HUES64 (cell line): ENCODE measurements around the gene ADAMTS5.

ENCODE experiments used
- H3K27ac ChIP-seq: 2 replicates; pipeline ENCODE4 v1.7.0; 2013; ENCODE audit warnings: low read depth, low read length, inconsistent platforms
- H3K27me3 ChIP-seq: 2 replicates; pipeline ENCODE4 v1.6.1; 2013; ENCODE audit warnings: mild to moderate bottlenecking, low read length; ENCODE audit not compliant: insufficient read depth
- H3K36me3 ChIP-seq: 2 replicates; pipeline ENCODE4 v1.6.1; 2013; ENCODE audit warnings: mild to moderate bottlenecking, low read length; ENCODE audit not compliant: insufficient read depth
- H3K4me1 ChIP-seq: 2 replicates; pipeline ENCODE4 v1.6.1; 2013; ENCODE audit warnings: mild to moderate bottlenecking, low read length, moderate library complexity; ENCODE audit not compliant: insufficient read depth
- H3K4me3 ChIP-seq: 2 replicates; pipeline ENCODE4 v1.5.1; 2013; ENCODE audit warnings: mild to moderate bottlenecking, low read length, moderate library complexity
- H3K9ac ChIP-seq: 2 replicates; pipeline ENCODE4 v1.6.1; 2013; ENCODE audit warnings: mild to moderate bottlenecking, low read depth, low read length
- H3K9me3 ChIP-seq: 2 replicates; pipeline ENCODE4 v1.6.1; 2013; ENCODE audit warnings: low read depth, low read length; ENCODE audit not compliant: insufficient read depth
- WGBS: fragments of 150-250, 120-280 bp; methylation state at CpG from one replicate; pipeline ENCODE4 v1.1.7; 2013; ENCODE audit warnings: missing lambda C conversion rate; 5-methylcytosine and 5-hydroxymethylcytosine counted together

ADAMTS5 gene

GRCh38 chr21:26887251-26887650 lies 79.6 kb downstream of the ADAMTS5 start:
- 90% methylated on average over 3 of the region's 3 CpGs for WGBS

DNA sequence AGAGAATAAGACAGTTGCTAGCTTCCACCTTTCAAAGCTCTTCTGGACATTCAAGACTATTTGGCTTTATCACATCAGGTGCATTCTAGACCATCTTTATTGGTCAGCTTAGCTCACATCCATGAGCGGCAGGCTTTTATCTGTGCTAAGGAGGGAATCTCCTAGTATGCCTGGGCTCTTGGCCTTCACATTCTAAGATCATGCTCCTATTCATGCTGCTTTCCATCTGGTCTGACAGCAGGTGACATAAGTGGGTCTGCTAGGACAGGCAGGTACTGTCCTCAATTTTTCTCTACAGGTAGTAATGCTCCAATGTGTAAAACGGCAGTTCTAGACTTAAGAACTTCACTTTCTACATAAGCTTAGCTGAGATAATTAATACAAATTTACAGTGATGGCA lies 82.5 kb downstream of the ADAMTS5 start:
- WGBS: 83% methylated on average over 2 of the region's 2 CpGs
- no peaks in the 10 kb centered on the region; the same call in 1 of the 2 replicates for H3K9me3 ChIP-seq
- no peaks in the 10 kb centered on the region for H3K36me3 ChIP-seq
- H3K9ac ChIP-seq: no peak overlapping the region
- no peaks in the 10 kb centered on the region for H3K4me1 ChIP-seq
- no peak overlapping the region for H3K27ac ChIP-seq
- no peaks in the 10 kb centered on the region for H3K27me3 ChIP-seq
- no peak overlapping the region for H3K4me3 ChIP-seq

More at GRCh38 chr21:26887251-26887650, 79.6 kb downstream of the ADAMTS5 start:
- Histone ChIP-seq H3K4me3 (no peak overlapping the region), H3K36me3 (no peaks in the 10 kb centered on the region), H3K27ac (no peak overlapping the region), H3K4me1 (no peaks in the 10 kb centered on the region), H3K27me3 (no peaks in the 10 kb centered on the region), H3K9me3 (no peaks in the 10 kb centered on the region; the same call in 1 of the 2 replicates), H3K9ac (no peak overlapping the region)

GRCh38 chr21:26883768-26884167 lies 83.1 kb downstream of the ADAMTS5 start:
- no peak overlapping the region for H3K4me3 ChIP-seq
- H3K36me3 ChIP-seq: no peaks in the 10 kb centered on the region
- H3K27ac ChIP-seq: no peak overlapping the region
- no peaks in the 10 kb centered on the region for H3K4me1 ChIP-seq
- no peak overlapping the region for H3K9ac ChIP-seq
- WGBS: 95% methylated on average over 2 of the region's 2 CpGs
- H3K9me3 ChIP-seq: no peaks in the 10 kb centered on the region; the same call in 1 of the 2 replicates
- no peaks in the 10 kb centered on the region for H3K27me3 ChIP-seq

GRCh38 chr21:26881504-26882228 lies 85.2 kb downstream of the ADAMTS5 start:
- Histone ChIP-seq H3K4me1 (no peaks in the 10 kb centered on the region), H3K36me3 (no peaks in the 10 kb centered on the region), H3K9ac (no peak overlapping the region), H3K27ac (no peak overlapping the region), H3K4me3 (no peak overlapping the region), H3K27me3 (no peaks in the 10 kb centered on the region), H3K9me3 (no peaks in the 10 kb centered on the region)
- 81% methylated on average over 2 of the region's 4 CpGs for WGBS

- H3K9me3 ChIP-seq: peaks cover 9% of the 10 kb centered on the region
These were observed 89.9 kb downstream of the ADAMTS5 start for GRCh38 chr21:26877018-26877417.

GRCh38 chr21:26874347-26874746 lies 92.5 kb downstream of the ADAMTS5 start:
- Histone ChIP-seq H3K9ac (no peak overlapping the region), H3K4me3 (no peak overlapping the region), H3K27ac (no peak overlapping the region), H3K36me3 (no peaks in the 10 kb centered on the region), H3K9me3 (peaks cover 17% of the 10 kb centered on the region), H3K27me3 (no peaks in the 10 kb centered on the region), H3K4me1 (no peaks in the 10 kb centered on the region)
- 89% methylated on average over 1 of the region's 1 CpG for WGBS

More at GRCh38 chr21:26877018-26877417, 89.9 kb downstream of the ADAMTS5 start:
- 92% methylated on average over 3 of the region's 6 CpGs for WGBS
- Histone ChIP-seq H3K4me3 (no peak overlapping the region), H3K36me3 (no peaks in the 10 kb centered on the region), H3K9ac (no peak overlapping the region), H3K27me3 (no peaks in the 10 kb centered on the region), H3K27ac (no peak overlapping the region), H3K4me1 (no peaks in the 10 kb centered on the region)
